Left kidney (tissue), 8 donors: ENCODE measurements around the gene ZNF544. TPM values are rescaled to one million over a fixed set of nuclear protein-coding genes. Genes with fewer than 3 reads are reported as not detected.

Experiments used
- DNase-seq: peaks from one replicate; pipeline ENCODE4 v3.0.0-alpha.2; 2013
- long read RNA-seq, 8 donors: transcript quantifications; one replicate each; lab custom pipeline, GENCODE V29; 2026
- polyA plus RNA-seq: library from polyadenylated mRNA; unstranded; fragments of 120-200 nt; gene quantifications from one replicate; pipeline ENCODE4 v1.2.1, GENCODE V29; 2013; ENCODE audit not compliant: insufficient read length

ZNF544 gene
- 47.9 TPM for polyA plus RNA-seq
- long read RNA-seq, donor 1: 0 reads
- long read RNA-seq, donor 2, partial matches to known transcripts: 0 of 1 reads
- long read RNA-seq, donor 2, other reads (novel, unspliced or antisense): 0 of 1 reads
- long read RNA-seq, donor 3, partial matches to known transcripts: 0 of 3 reads
- long read RNA-seq, donor 3, other reads (novel, unspliced or antisense): 0 of 3 reads
- long read RNA-seq, donor 4: 0 reads
- long read RNA-seq, donor 5, partial matches to known transcripts: 0 of 3 reads
- long read RNA-seq, donor 5, other reads (novel, unspliced or antisense): 0 of 3 reads
- long read RNA-seq, donor 6, partial matches to known transcripts: 0 of 4 reads
- long read RNA-seq, donor 6, other reads (novel, unspliced or antisense): 0 of 4 reads
- long read RNA-seq, donor 7, partial matches to known transcripts: 0 of 13 reads
- long read RNA-seq, donor 7, other reads (novel, unspliced or antisense): 11 of 13 reads
- long read RNA-seq, donor 8, partial matches to known transcripts: 0 of 4 reads
- long read RNA-seq, donor 8, other reads (novel, unspliced or antisense): 0 of 4 reads

DNA sequence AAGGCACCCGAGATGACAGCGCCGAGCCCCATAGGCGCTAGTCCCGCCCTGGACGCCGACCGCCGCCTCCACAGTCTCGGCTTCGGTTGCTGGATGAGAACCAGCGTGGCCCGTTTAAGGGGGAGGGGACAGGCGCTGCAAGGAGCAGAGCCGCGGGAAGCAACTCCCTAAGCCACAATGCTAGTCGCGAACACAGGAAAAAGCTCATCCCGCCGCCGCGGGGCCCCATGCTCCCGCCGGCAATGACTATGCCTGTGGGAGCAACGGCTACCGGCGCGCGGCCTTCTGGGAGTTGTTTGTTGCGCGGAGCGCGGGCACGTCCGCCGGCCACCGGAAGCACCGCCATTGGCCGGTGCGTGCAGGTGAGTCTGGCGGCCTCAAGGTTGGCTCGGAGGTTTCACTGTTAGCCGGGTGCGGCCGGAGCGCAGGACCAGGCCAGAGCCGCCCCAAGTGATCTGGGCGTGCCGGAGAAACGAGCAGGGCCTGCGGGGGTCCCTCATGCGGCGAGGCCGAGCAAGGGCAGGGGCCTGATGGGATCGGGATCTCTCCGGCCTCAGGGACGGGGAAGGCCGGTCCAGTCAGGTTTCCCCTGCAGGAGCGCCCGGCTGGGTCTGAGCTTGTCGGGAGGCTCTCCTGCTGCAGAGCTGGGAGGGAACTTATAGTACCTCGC lies at the start of gene ZNF544:
Gene ZNF544 (plus strand): TSS at position 330 of the 670 bp plus-strand sequence. CDS start 15,110 bp downstream, outside the sequence.
- DNase-seq: peak; percentile 79

DNA sequence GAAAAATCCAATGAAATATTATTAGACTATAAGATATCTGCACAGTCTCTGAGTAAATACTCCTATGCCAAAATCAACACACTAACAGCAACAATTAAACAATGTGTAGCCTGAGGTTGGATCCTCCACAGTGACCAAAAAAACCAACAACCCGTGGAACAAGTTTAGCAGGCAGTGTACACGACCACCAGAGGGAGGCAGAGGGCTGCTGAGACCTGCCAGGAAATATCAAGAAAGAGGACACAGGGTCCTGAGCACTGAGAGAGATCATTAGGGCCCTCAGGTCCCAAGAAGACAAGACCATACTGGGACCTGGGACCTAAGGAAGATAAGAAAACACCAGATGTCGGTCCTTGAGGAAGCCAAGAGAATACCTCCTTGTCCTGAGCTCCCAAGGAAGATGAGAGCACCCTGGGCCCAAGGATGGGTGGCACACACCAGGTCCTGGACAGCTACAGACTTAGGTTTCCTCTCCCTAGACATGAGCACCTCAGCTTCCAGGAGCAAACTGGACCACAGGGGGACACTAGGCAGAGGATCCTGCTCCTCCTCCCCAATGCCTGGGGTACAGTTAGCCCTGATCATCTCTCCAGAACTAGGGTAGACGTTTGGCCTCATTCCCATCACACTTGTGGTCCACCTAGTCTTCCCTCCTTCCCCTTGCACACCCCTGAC lies 46.7 kb upstream of the ZNF544 start:
- no peak for DNase-seq

DNA sequence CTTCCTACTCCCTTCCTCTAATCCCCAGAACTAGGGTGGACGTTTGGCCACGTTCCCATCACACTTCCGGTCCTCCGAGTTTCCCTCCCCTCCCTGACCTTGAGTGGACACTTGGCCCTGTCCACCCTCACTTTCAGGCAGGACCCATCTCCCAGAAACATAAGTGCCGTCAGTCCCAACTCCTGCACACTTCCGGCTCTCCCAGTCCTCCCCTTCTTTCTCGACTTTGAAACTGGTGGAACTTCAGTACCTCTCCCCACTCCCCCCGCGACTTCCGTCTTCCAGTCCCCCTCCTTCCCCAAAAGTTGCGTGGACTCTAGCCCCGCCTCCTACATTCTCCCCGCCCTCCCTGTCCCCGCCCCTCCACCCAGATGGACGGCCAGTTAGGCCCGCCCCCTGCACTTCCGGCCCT lies 46.1 kb upstream of the ZNF544 start:
- no peak for DNase-seq

DNA sequence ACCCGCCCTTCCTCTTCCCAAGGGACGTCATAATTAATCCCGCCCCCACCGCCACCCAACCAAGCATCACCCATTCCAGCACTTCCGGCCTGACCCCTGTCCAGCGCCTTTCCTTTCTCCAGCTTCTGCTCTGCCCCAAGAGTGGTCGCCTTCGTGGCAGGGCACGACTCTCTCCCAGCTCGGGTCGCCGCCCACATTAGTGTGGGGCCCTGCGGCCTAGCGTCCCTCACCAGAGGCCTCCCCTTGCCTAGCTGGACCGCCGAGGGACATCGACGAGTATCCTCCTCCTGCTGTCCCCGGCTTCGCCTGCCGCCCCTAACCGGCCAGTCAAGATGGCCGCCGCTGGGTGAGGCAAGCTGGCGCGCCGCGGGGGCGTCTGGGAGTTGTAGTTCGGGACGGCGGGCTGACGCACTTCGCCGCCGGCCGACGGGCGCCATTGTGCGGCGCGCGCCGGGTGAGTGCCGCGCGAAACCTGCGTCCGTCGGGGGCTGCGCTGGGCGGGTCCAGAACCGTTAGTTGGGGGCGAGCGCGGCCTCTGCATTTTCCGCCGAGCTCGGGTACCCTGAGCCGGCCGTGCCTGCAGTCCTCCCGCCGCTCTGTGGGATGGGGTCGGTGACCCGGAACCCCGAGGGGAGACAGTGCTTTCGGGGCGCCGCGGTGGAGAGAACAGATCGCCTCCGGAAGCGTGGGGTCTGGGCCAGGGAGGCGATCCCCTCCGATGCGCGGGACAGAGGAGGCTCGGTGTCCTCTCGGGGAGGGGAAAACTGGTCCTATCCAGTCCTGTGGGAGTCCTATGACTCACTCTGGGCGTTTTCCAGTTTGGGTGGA lies 45.5 kb upstream of the ZNF544 start, which contains the start of gene ZNF274:
Gene ZNF274 (plus strand): TSS at position 73 of the 828 bp plus-strand sequence. CDS start 905 bp downstream, outside the sequence.
- peak; percentile 89 for DNase-seq

DNA sequence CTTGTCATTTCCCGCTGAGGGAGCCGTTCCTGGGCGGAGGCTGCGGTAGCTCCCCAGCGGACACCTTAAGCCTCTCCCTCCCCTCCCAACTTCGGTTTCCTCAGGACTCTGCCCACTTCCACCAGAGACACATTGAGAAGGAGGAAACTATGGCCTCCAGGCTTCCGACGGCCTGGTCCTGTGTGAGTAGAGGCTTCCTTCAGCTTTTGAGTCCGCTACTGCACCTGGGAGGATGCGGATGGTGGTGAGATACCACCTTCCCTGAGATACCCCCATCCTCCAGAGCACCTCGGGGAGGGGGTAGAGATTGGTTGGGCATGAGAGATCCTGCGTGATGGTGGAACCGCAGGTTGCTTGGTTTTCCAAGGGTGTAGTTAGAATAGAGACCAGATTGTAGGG lies 44.9 kb upstream of the ZNF544 start:
- DNase-seq: peak; percentile 50

DNA sequence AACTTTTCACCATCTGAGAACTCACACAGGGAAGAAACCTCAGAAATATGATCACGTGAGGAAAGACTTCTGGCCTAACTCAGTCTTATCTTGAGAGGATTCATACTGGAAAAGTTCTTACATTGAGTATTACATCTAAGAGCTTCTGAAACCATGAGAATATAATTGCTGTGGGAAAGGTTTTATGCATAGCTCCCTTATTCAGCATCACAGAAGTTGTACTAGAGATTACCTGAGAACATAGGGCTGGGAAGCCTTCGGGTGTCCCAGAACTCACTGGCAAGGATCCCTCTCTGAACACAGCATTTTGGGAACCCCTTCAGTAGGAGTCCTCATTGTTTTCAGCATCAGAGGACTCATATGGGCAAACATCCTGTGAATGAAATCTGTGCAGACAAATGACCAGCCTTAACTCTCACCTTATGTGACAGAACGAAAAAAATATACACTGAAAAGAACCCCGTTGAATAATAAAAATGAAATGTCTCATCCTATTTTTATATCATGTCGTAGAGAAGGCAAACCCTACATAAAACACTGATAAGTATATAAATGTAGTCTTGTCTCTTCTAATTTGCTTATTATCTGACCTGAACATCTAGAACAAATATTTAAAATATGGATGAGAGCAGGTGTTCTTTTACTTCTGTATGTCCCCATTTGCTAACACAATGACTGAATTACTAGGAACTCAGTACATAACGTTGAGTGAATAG lies 31.7 kb upstream of the ZNF544 start:
- no peak for DNase-seq

DNA sequence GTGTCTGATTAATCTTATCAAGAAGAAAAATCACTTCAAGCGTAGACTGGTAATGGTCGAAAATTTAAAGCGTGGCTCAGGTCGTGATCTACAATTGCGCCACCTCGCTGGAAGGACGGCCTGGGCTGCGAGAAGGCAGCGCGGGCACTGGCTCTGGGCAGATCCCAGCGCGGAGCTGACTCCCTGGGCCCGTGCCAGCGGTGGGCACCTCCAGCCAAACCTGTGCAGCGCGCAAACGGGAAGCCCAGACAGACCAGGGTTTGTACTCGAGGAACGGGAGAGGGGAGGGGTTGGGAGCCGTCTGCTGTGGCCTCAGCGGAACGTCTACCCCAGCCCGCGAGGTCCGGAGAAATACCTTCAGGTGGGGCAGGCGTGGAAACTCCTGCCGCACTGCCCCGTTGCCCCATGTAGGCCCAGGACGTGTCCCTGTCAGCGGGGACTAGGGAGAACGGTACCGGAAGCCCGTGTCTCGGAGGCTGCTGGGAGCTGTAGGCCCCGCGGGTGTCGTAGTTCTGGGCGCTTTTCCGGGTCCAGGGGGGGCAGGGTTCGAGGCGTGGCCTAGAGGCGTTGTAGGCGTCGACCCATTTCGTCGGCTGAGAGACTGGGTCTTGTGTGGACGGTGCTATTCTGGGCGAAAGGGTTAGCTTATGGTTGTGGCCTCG lies 24.8 kb upstream of the ZNF544 start:
- no peak for DNase-seq

DNA sequence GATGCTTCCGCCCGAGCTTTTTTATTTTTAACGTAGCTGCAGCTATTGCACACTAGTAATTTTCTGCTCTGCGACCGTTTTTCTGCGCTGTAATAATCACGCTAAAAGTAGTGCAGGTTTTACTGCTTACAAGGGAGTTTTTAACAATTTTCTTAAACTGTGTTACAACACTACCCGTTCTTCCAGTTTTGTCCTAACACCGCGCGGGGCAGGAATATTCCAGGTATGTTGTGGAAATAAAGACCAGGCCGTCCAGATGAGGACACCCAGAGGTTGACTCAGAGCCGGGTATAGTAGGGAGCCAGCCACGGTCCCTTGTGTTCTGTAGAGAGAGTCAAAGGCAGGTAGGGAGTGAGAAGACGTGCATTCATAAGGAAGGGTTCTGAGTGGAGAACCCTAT lies 24.1 kb upstream of the ZNF544 start:
- no peak for DNase-seq

DNA sequence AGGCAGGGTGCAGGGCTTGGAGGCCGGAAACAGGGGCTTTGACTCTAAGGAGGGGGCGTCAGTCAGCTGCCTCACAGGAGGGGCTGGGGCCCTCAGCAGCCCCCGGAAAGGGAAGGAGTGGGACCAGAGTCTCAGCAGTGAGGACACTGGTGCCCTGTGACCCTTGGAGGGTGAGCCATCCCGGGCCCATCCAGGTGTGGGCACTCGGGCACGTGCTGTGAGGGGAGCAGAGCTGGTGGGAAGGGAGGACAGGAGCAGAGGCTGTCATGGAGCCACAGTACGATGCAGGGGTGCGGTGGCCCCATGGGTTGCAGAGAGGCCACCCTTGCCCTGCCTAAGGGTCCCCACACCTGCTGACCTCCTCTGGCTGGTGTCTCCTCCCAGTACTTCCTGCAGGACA lies 19.1 kb upstream of the ZNF544 start:
- DNase-seq: no peak

DNA sequence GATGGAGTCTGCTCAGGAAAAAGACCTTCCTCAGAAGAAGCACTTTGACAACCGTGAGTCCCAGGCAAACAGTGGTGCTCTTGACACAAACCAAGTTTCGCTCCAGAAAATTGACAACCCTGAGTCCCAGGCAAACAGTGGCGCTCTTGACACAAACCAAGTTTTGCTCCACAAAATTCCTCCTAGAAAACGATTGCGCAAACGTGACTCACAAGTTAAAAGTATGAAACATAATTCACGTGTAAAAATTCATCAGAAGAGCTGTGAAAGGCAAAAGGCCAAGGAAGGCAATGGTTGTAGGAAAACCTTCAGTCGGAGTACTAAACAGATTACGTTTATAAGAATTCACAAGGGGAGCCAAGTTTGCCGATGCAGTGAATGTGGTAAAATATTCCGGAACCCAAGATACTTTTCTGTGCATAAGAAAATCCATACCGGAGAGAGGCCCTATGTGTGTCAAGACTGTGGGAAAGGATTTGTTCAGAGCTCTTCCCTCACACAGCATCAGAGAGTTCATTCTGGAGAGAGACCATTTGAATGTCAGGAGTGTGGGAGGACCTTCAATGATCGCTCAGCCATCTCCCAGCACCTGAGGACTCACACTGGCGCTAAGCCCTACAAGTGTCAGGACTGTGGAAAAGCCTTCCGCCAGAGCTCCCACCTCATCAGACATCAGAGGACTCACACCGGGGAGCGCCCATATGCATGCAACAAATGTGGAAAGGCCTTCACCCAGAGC lies 16.2 kb upstream of the ZNF544 start:
- DNase-seq: no peak

DNA sequence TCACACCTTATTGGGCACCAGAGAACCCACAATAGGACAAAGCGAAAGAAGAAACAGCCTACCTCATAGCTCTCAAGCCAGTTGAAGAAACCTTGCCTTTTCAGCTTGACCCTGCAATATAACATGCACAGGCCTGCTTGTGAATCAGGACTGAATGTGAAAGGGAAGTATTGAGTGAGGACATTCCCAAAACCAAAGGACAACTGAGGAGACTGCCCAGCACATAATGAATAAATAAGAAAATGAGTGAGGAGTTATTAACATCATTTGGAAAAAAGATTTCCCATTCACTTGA lies 15.7 kb upstream of the ZNF544 start:
- no peak for DNase-seq

DNA sequence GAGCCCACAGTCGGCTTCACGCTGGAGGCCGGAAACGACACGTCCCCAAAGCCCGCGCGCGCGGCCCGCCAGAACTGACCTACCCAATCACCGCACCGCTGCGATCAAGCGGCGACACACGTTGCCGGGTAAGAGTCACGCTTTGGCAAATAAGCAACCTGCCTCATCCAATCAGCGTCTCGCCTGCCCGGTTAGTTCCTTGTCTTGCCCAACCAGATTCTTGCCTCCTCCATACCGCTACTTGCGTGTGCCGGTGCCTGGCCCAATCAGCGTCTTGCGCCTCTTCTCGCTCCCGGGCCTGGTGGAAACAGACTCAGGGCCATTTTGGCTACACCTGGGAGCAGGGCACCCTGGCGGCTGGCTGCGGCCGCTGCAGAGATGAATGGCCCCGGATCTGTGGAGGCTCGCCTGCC lies 11.6 kb upstream of the ZNF544 start:
- no peak for DNase-seq

DNA sequence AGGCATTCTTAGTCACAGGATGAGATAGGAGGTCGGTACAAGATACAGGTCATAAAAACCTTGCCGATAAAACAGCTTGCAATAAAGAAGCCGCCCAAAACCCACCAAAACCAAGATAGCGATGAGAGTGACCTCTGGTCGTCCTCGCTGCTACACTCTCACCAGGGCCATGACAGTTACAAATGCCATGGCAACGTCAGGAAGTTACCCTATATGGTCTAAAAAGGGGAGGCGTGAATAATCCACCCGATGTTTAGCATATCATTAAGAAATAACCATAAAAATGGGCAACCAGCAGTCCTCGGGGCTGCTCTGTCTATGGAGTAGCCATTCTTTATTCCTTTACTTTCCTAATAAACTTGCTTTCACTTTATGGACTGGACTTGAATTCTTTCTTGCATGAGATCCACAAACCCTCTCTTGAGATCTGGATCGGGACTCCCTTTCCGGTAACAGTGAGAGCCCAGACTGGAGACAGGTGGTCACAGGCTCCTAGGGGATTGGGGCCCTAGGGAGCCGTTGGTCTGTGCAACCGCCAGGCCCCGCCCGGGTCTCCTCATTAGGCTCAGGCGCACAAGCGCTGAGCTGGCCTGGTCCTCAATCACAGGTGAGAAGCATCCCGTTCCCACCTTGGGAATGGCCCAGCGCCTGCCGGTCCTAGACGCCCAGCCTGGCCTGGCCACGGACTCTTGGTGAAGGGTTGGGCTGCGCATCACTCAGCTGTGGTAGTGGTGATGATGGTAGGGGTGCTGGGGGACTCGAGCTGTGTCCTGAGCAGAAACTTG lies 10.9 kb upstream of the ZNF544 start:
- no peak for DNase-seq

DNA sequence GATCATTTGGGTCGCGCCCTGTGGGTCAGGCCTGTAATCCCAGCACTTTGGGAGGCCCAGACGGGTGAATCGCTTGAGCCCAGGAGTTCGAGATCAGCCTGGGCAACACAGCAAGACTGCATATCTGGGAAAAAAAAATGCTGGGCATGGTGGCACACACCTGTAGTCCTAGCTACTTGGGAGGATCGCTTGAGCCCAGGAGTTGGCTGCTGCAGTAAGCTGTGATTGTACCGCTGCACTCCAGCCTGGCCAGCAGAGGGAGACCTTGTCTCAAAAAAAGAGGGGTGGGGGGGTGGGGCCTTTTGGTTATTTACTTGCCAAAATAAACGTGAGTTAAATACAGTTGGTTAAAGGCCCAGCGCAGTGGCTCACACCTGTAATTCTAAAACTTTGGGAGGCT lies 9.8 kb upstream of the ZNF544 start:
- no peak for DNase-seq

DNA sequence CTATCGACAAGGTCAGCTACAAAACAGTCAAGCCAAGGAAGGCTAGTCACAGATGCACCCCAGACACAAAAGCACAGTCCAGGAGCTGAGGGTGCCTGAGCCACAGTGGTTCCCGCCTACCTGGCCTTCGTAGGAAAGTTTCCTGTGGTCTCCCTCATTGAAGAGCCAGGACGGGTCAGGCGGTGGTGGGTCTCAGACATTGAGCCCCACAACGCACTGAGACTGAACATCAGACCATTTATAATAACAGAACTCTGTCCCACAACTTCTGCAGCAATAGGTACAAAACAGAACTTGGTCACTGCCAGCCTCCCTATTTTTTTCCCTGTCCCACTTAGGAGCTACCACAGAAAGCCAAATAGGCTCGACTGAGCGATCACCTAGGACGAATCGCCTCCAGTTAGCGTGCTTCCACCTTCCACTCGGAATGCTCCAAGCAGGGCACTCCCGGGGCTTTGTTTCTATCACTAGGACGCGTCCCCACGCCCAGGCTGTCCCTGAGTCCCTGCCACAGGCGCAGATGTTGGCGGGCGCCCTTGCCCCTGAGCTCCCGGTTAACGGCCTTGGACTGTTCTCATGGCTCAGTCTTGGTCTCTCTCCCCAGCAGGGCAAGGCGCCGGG lies 640 bp upstream of the ZNF544 start:
- no peak for DNase-seq

DNA sequence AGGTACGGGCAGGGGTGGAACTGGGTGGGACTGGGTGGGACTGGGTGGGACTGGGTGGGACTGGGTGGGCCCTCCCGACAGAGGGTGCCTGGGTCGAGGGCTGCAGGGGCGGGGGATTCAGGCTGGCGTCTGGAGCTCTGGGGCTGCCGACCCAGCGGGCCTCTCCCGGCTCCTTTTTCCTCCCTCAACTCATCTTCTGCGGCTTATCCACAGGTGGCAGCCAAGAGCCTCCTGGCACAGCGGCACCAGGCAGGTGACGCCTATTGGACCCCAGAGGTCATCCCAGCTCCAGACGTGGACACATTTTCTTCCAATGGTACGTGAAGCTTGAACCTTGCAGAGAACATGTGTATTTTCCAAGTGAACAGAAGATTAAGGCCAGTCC lies 533 bp downstream of the ZNF544 start:
- DNase-seq: no peak

DNA sequence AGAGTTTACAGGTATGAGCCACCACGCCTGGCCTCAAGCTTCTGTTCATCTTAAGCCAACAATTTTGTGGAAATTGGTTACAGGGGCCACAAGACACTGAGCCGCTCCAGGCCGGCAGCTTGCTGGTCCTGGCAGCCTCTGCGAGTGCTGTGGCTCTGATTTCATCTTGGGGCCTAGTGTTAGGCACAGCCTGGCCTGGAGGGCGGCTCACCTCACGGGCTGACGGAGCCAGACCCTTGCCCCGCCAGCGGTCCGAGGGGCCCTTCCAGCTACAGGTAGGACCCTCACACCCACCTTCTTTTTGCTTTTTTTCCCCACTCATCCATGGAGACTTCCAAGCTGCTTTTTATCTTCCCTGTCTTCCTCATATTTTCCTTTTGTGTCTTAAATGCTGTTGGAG lies 8.6 kb downstream of the ZNF544 start:
- no peak for DNase-seq

DNA sequence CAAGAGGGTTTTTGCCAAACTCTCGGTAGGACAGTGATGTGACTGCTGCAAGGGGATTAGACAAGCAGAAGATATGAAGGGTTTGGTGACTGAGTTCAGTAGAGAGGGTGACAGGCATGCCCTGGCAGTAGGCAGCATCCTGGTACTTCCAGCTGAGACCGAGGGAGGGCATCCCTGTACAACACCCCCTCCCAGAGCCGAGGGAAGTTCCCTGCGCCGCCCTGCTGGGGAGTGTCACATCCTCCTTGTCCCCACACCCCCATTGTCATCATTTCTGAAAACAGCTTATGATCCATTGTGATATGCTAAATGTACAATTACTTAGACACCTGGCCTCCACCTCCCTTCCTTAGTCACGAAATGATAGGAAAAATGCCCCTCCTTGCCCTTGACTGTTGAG lies 14.6 kb downstream of the ZNF544 start:
- DNase-seq: no peak

DNA sequence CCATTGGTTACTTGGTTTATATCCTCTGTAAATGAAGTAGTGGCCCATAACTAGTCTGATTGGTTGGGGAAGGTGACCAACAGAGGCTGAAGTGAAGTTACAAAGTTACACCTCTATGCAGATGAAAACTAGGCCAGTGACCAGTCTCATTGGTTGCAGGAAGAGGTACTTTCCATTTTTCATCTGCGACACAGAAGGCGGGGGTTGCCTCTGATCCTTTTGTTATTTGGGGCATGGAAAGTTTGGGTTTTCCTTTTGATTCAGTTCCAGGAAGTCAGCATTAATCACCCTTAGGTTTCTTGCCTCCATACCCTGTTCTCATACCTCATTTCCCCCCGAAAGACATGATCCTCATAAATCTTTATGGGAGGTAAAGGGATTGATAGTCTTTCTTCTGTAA lies 20.2 kb downstream of the ZNF544 start:
- DNase-seq: no peak
